CD8-positive, alpha-beta memory T cell (primary cell): Measurements from ENCODE around the gene BAAT. TPM values are rescaled to one million over a fixed set of nuclear protein-coding genes. Genes with fewer than 3 reads are reported as not detected.

Source experiments
- CTCF ChIA-PET: fragments of 350-600 bp; sonication (Branson Sonifier 250); formaldehyde crosslinking; loops from one replicate; lab custom pipeline; 2021; ENCODE audit warnings: antibody characterized with exemption; lab: Charles Lee
- POLR2A ChIA-PET: fragments of 350-600 bp; sonication (Branson Sonifier 250); formaldehyde crosslinking; loops from one replicate; lab custom pipeline; 2021; ENCODE audit warnings: antibody characterized with exemption; lab: Charles Lee
- DNase-seq, 5 donors: peaks; one replicate each; pipeline versions ENCODE4 v3.0.0 to v3.0.0-alpha.2; 2020 to 2022; ENCODE audit warnings: mixed read lengths in 1 of 5
- H3K27ac ChIP-seq: one replicate; pipeline ENCODE4 v1.7.0; 2013; ENCODE audit warnings: low read depth, mild to moderate bottlenecking, low read length, moderate library complexity
- H3K27me3 ChIP-seq: 2 replicates; pipeline ENCODE4 v1.7.0; 2013; ENCODE audit warnings: low read length, mild to moderate bottlenecking; ENCODE audit not compliant: insufficient read depth, poor library complexity, severe bottlenecking
- H3K36me3 ChIP-seq: 2 replicates; pipeline ENCODE4 v1.7.0; 2013; ENCODE audit warnings: mild to moderate bottlenecking, low read length, moderate library complexity; ENCODE audit not compliant: insufficient read depth
- H3K4me1 ChIP-seq: 2 replicates; pipeline ENCODE4 v1.7.0; 2013; ENCODE audit warnings: mild to moderate bottlenecking, low read length, moderate library complexity; ENCODE audit not compliant: insufficient read depth
- H3K4me3 ChIP-seq: 2 replicates; pipeline ENCODE4 v1.7.0; 2013; ENCODE audit warnings: mild to moderate bottlenecking, low read length
- H3K9me3 ChIP-seq: 2 replicates; pipeline ENCODE4 v1.7.0; 2013; ENCODE audit warnings: mild to moderate bottlenecking, low read length
- H3K27ac Mint-ChIP-seq, 8 donors: one replicate each; pipeline ENCODE4 v1.8.0; 2020 to 2021; ENCODE audit warnings: mixed read lengths in 8 of 8, mild to moderate bottlenecking in 6 of 8, inconsistent platforms in 3 of 8, moderate library complexity in 3 of 8
- H3K27me3 Mint-ChIP-seq, 2 donors: one replicate each; pipeline ENCODE4 v1.8.0; 2020 to 2021; ENCODE audit warnings: mixed read lengths in 2 of 2, mild to moderate bottlenecking in 1 of 2, moderate library complexity in 1 of 2
- H3K36me3 Mint-ChIP-seq, 3 donors: one replicate each; pipeline ENCODE4 v1.8.0; 2020 to 2021; ENCODE audit warnings: mixed read lengths in 3 of 3, inconsistent platforms in 1 of 3, mild to moderate bottlenecking in 1 of 3
- H3K4me1 Mint-ChIP-seq, 3 donors: one replicate each; pipeline ENCODE4 v1.8.0; 2020 to 2021; ENCODE audit warnings: mixed read lengths in 3 of 3, inconsistent platforms in 1 of 3, mild to moderate bottlenecking in 1 of 3
- H3K4me3 Mint-ChIP-seq, 7 donors: one replicate each; pipeline ENCODE4 v1.8.0; 2020 to 2021; ENCODE audit warnings: mixed read lengths in 7 of 7, mild to moderate bottlenecking in 6 of 7, moderate library complexity in 4 of 7, inconsistent platforms in 2 of 7
- H3K9me3 Mint-ChIP-seq, 5 donors: one replicate each; pipeline ENCODE4 v1.8.0; 2020 to 2022; ENCODE audit warnings: mixed read lengths in 5 of 5, mild to moderate bottlenecking in 3 of 5, moderate library complexity in 2 of 5, inconsistent platforms in 1 of 5
- polyA plus RNA-seq: library from polyadenylated mRNA; unstranded; fragments of 300-500 nt; fragmentation: Illumina TruSeq; gene quantifications from one replicate; pipeline ENCODE4 v1.2.3, GENCODE V29; 2021
- total RNA-seq, 2 experiments: library from RNA; stranded (reverse); gene quantifications; one replicate each; pipeline ENCODE4 v1.2.3, GENCODE V29; 2021

BAAT gene
- total and polyA plus RNA-seq, 3 experiments from 2014 or later = 0.12 TPM; not detected in 2

DNA sequence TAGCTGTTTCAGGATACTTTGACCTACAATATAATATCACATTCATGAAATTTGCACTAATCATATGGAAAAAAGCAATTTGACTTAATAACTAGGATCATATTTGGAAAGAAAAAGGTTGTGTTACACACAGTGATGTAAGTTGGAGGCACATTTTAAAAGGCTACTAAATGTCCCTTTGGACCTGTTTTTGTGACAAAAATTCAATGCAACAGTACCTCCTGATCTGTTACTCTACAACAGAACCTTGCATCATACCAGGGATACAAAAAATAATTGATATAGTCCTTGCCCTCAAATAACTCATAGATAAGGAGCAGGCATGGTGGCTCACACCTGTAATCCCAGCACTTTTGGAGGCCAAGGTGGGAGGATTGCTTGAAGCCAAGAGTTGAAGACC, 67.1 kb downstream of the BAAT start:
- CTCF ChIA-PET = no interaction called here
- Mint-ChIP-seq H3K27ac (no peak overlapping the region), H3K36me3 (no peaks in the 10 kb centered on the region), H3K9me3 (no peaks in the 10 kb centered on the region), H3K4me3 (no peak overlapping the region), H3K4me1 (no peaks in the 10 kb centered on the region), H3K27me3 (peaks cover 7 to 32% of the 10 kb centered on the region in 2 donors)
- DNase-seq = no peak
- POLR2A ChIA-PET = no interaction called here
- Histone ChIP-seq H3K27ac (no peak overlapping the region), H3K4me1 (no peaks in the 10 kb centered on the region), H3K4me3 (no peak overlapping the region), H3K36me3 (no peaks in the 10 kb centered on the region), H3K9me3 (no peaks in the 10 kb centered on the region), H3K27me3 (no peaks in the 10 kb centered on the region)

DNA sequence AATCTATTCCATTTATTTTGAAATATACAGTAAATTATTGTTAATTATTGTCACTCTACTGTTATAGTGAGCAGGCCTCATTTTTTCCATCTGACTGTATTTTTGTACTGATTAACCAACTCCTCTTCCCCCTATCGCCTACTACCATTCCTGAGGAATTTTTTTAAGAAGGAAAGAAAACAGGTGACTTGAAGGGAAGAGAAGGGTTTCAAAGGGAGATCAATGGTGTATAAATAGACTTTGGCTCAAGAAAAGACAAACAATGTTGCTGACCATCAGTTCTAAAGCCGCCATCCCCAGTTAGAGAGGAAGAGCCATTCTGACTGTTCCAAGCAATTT, 69.7 kb downstream of the BAAT start:
- no peak for DNase-seq
- no peaks in the 10 kb centered on the region for H3K4me1 ChIP-seq
- H3K4me3 ChIP-seq = no peak overlapping the region
- Mint-ChIP-seq H3K36me3 (no peaks in the 10 kb centered on the region), H3K27me3 (peaks cover 7 to 21% of the 10 kb centered on the region in 2 donors), H3K4me3 (no peak overlapping the region), H3K9me3 (no peaks in the 10 kb centered on the region), H3K4me1 (no peaks in the 10 kb centered on the region), H3K27ac (no peak overlapping the region)
- H3K27me3 ChIP-seq = no peaks in the 10 kb centered on the region
- no peaks in the 10 kb centered on the region for H3K9me3 ChIP-seq
- H3K27ac ChIP-seq = no peak overlapping the region
- H3K36me3 ChIP-seq = no peaks in the 10 kb centered on the region
- POLR2A ChIA-PET = no interaction called here
- CTCF ChIA-PET = no interaction called here

DNA sequence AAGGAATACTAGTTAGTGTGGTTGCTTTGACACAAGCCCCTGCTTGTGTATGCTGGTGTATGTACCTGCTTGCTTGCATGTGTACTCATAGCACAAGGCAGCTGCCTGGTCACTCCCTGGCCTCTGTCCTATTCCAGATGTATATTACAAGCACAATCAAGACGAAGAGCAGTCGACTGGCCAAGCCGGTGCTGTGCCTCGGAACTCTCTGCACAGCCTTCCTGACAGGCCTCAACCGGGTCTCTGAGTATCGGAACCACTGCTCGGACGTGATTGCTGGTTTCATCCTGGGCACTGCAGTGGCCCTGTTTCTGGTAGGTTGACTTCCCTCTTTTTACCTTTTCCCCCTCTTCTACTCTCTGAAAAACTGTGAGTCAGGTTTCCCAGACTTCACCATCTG, 72.1 kb downstream of the BAAT start:
- POLR2A ChIA-PET = no interaction called here
- Histone ChIP-seq H3K4me1 (no peaks in the 10 kb centered on the region), H3K27me3 (no peaks in the 10 kb centered on the region), H3K36me3 (no peaks in the 10 kb centered on the region), H3K4me3 (no peak overlapping the region), H3K27ac (no peak overlapping the region), H3K9me3 (no peaks in the 10 kb centered on the region)
- H3K36me3 Mint-ChIP-seq = no peaks in the 10 kb centered on the region
- no peaks in the 10 kb centered on the region for H3K4me1 Mint-ChIP-seq
- CTCF ChIA-PET = interaction anchor here (0.8 to 1.5 kb wide), 2 partner anchors 13 to 717 kb away, joined by 3 to 10 read pairs; no protein-coding TSS in a partner anchor
- H3K4me3 Mint-ChIP-seq = no peak overlapping the region
- no peak for DNase-seq
- H3K27me3 Mint-ChIP-seq = peaks cover 1 to 17% of the 10 kb centered on the region in 2 donors
- no peak overlapping the region for H3K27ac Mint-ChIP-seq
- no peaks in the 10 kb centered on the region for H3K9me3 Mint-ChIP-seq

DNA sequence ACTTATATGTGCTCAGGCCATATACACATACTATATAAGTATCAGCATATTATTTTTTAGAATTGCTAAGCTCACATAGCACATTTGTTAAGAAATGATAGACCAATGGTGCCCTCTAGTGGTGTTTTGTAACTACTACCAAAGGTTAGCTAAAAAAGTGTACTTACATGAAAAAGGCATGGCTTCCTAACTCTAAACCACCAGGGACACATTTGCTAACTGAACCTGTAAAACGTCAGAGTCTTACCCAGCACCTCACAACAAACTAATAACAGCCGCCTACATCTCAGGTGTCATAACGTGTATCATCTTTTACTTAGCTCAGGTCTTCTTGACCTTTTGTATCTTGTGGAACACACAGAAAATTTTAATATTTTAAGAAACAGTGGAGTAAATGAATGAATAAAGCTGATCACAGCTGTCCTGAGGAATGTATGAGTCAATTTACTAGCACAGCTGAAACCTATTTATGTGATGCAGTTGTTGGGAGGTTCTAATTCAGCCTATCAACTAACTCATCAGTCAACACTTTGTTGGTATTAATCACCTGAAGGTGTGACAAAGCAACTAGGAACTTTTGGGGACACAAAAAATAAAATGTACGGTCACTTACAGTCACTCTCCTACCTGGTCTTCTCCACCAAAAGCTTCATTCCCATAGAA, 72.9 kb downstream of the BAAT start:
- H3K27ac Mint-ChIP-seq = no peak overlapping the region
- H3K36me3 Mint-ChIP-seq = no peaks in the 10 kb centered on the region
- no peaks in the 10 kb centered on the region for H3K36me3 ChIP-seq
- no peaks in the 10 kb centered on the region for H3K4me1 ChIP-seq
- no peak overlapping the region for H3K27ac ChIP-seq
- DNase-seq = peak in 2 of 5 donors; percentile 23 to 35
- ChIA-PET CTCF (interaction anchor here (0.7 to 1.5 kb wide), 5 partner anchors 12 to 716 kb away, joined by 3 to 10 read pairs (median 4); no protein-coding TSS in a partner anchor), POLR2A (no interaction called here)
- H3K4me1 Mint-ChIP-seq = no peaks in the 10 kb centered on the region
- H3K27me3 Mint-ChIP-seq = peaks cover 0 to 17% of the 10 kb centered on the region in 2 donors
- no peaks in the 10 kb centered on the region for H3K9me3 Mint-ChIP-seq
- H3K9me3 ChIP-seq = no peaks in the 10 kb centered on the region
- no peaks in the 10 kb centered on the region for H3K27me3 ChIP-seq
- H3K4me3 Mint-ChIP-seq = no peak overlapping the region
- no peak overlapping the region for H3K4me3 ChIP-seq

DNA sequence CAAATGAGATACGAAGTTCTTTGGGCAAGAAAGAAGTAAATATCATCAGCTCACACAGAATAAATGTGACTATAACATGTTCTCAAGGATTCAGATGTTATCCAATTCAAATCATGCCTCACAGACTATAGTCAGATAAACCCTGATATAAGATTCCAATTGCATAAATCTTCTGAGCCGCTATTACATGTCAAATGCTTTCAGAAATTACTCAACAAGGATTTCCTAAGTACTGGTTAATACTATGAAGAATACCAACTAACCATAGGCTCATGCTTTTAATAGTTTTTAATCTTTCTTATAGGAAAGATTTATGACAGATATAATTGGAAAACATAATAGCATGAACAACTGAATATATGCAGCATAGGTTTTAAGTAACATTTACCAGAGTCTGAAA, 73.6 kb downstream of the BAAT start:
- Histone ChIP-seq H3K4me3 (no peak overlapping the region), H3K9me3 (no peaks in the 10 kb centered on the region), H3K27ac (no peak overlapping the region), H3K27me3 (no peaks in the 10 kb centered on the region), H3K4me1 (no peaks in the 10 kb centered on the region), H3K36me3 (no peaks in the 10 kb centered on the region)
- Mint-ChIP-seq H3K4me3 (no peak overlapping the region), H3K27me3 (peaks cover under 1 to 14% of the 10 kb centered on the region in 2 donors), H3K36me3 (no peaks in the 10 kb centered on the region), H3K4me1 (no peaks in the 10 kb centered on the region), H3K9me3 (no peaks in the 10 kb centered on the region), H3K27ac (no peak overlapping the region)
- CTCF ChIA-PET = interaction anchor here (0.7 to 1.5 kb wide), 4 partner anchors 11 to 709 kb away, joined by 3 to 10 read pairs (median 4); no protein-coding TSS in a partner anchor
- POLR2A ChIA-PET = no interaction called here
- DNase-seq = no peak

Other genes starting within 250 kb of the BAAT start
- gene MRPL50, start 13.6 kb upstream of the BAAT start, total RNA-seq = 10 to 100 TPM; 16.2 to 16.4 TPM
- 13.0 TPM for gene MRPL50, start 13.6 kb upstream of the BAAT start, polyA plus RNA-seq
- 1 to 10 TPM; 9.7 to 9.9 TPM for gene ZNF189, start 13.8 kb upstream of the BAAT start, total RNA-seq
- 2.9 TPM for gene ZNF189, start 13.8 kb upstream of the BAAT start, polyA plus RNA-seq
- gene ALDOB, start 50.8 kb upstream of the BAAT start, total RNA-seq = not detected
- gene ALDOB, start 50.8 kb upstream of the BAAT start, polyA plus RNA-seq = not detected
- 10 to 100 TPM; 46.8 to 53.5 TPM for gene RNF20, start 148.8 kb upstream of the BAAT start, total RNA-seq
- 42.5 TPM for gene RNF20, start 148.8 kb upstream of the BAAT start, polyA plus RNA-seq
- gene PPP3R2, start 210.0 kb upstream of the BAAT start, total RNA-seq = not detected
- gene PPP3R2, start 210.0 kb upstream of the BAAT start, polyA plus RNA-seq = not detected